Keratinocyte (primary cell): ENCODE measurements around the gene CHI3L2.

Source experiments
- EZH2 ChIP-seq: IDR thresholded peaks from one replicate; pipeline ENCODE4 v1.6.1; 2012; ENCODE audit warnings: inconsistent platforms, mild to moderate bottlenecking, low read length, moderate library complexity
- TF ChIP-seq, protein P1 (sequence below), 3 experiments: IDR thresholded peaks in 1 of 3; conservative IDR thresholded peaks in 1 of 3; optimal IDR thresholded peaks in 1 of 3; 2 replicates in 2 of 3; 3 replicates in 1 of 3; pipeline versions ENCODE3 to v1.5.1; 2011; ENCODE audit warnings: low read length in 3 of 3, mild to moderate bottlenecking in 3 of 3, moderate library complexity in 2 of 3, control low read depth in 1 of 3, inconsistent platforms in 1 of 3; ENCODE audit not compliant: insufficient read depth in 2 of 3; ENCODE audit errors: extremely low read depth in 1 of 3

DNA sequence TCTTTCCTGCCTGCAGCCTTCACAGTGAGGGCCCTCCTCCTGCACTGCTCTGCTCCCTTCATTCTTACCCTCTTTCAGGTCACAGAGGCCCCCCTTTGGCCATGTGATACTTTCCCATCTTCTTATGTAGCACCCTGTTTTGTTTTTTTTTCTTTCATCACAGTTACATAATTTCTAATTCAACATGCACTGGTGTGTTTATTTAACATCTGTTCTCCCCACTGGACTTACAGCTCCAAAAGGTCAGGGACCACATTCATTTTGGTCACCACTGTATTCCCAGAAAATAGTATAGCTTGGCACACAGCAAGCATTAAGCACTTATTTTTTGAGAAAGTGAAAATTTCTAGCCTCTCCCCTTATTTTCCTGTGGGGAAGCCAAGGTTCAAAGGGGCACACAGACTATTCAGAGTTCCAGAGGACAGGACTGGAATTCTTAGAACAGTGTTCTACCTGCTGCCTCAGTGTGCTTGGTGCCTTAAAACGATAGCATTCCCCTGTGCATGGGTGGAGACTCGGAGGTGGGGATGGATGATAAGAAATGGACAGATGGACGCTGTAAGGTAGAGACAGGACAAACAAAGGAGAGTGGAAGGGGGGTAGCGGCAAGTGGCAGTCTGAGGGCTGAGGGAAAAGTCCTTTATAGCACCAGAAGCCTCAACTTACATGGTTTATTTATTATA is 32.4 kb upstream of the CHI3L2 start:
- TF ChIP-seq, protein P1, sequence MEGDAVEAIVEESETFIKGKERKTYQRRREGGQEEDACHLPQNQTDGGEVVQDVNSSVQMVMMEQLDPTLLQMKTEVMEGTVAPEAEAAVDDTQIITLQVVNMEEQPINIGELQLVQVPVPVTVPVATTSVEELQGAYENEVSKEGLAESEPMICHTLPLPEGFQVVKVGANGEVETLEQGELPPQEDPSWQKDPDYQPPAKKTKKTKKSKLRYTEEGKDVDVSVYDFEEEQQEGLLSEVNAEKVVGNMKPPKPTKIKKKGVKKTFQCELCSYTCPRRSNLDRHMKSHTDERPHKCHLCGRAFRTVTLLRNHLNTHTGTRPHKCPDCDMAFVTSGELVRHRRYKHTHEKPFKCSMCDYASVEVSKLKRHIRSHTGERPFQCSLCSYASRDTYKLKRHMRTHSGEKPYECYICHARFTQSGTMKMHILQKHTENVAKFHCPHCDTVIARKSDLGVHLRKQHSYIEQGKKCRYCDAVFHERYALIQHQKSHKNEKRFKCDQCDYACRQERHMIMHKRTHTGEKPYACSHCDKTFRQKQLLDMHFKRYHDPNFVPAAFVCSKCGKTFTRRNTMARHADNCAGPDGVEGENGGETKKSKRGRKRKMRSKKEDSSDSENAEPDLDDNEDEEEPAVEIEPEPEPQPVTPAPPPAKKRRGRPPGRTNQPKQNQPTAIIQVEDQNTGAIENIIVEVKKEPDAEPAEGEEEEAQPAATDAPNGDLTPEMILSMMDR (optimal IDR thresholded peaks at IDR 0.05 in 1 of 3, IDR thresholded peaks at IDR 0.05 in 1 of 3, conservative IDR thresholded peaks at IDR 0.05 in 1 of 3; ENCODE audit: extremely low read depth in 1 of 3, insufficient read depth in 2 of 3, low read length in 3 of 3), result no peak
- no peak for TF ChIP-seq EZH2
